ENCODE measurements around the gene POM121L2.

DNA sequence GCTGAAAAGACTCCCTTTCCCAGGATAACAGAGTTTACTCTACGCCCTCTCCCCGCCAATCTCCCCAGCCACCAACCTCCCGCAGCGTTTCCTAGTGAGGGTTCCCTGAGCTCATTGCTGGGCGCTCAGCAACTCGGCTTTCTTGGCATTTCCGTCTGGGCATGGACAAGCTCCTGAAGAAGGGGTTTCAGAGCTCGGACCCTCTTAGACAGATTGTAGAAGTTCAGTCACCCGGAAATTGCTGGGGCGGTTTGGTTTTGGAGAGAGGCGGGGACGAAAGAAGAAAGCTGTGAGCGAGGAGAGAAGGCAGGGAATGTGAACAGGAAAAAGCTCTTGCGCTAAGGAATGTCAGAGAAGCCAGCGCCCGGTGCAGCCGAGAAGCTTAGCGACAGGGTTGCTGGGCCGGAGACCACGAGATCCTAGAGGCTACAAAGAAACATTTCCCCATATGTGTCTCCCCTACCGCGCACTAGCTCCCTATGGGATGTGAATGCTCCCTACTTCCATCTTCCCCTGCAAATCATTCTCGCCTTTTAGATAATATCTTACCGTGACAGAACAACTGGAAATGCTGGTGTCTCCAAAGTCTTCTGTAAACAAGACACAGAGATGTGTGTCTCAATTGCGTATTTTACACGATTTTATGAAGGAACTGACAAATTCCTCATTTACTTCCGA lies 15.8 kb downstream of the POM121L2 start:
- TF ChIP-seq EZH2 (IDR thresholded peaks at IDR 0.05; ENCODE audit: borderline replicate concordance, low read length), result no peak
- no peak for TF ChIP-seq CTCF (IDR thresholded peaks at IDR 0.05; ENCODE audit: low read length)

Measured in OCI-LY1 (cell line).